ENCODE measurements around the gene TUBA4A. TPM values are rescaled to one million over a fixed set of nuclear protein-coding genes. Genes with fewer than 3 reads are reported as not detected.

TUBA4A gene
- total RNA-seq, 2 experiments from 2014 or later = 221 TPM

DNA sequence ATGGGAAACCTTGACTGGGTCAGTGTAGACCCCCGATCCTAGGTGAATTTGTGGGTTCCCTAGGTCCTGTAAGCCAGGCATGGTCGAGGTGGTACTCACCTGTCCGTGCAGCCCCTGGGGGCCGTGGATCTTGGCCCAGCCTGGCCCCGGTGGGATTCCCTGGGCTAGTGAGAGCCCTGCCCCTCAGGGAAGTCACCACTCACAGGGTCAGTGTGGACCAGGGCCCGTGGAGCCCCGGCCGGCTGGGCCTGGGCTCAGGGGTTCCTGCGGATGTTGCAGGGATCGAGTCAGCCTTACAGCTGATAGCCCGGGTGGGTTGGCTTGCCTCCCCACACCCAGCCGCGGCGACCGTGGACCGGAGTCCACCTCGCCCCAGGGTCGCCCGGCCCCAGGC lies 24.8 kb downstream of the TUBA4A start:
- ChIA-PET CTCF (interaction anchor here (1.0 to 1.4 kb wide), 5 partner anchors 9 to 59 kb away, joined by 3 to 6 read pairs (median 5); partner anchors contain the start of genes ABCB6, GLB1L, SLC23A3 and STK16), POLR2A (interaction anchor here (0.7 to 2.7 kb wide), 12 partner anchors 10 to 69 kb away, joined by 3 to 38 read pairs (median 8); partner anchors contain the start of genes ABCB6, DNAJB2, GLB1L and NHEJ1)

DNA sequence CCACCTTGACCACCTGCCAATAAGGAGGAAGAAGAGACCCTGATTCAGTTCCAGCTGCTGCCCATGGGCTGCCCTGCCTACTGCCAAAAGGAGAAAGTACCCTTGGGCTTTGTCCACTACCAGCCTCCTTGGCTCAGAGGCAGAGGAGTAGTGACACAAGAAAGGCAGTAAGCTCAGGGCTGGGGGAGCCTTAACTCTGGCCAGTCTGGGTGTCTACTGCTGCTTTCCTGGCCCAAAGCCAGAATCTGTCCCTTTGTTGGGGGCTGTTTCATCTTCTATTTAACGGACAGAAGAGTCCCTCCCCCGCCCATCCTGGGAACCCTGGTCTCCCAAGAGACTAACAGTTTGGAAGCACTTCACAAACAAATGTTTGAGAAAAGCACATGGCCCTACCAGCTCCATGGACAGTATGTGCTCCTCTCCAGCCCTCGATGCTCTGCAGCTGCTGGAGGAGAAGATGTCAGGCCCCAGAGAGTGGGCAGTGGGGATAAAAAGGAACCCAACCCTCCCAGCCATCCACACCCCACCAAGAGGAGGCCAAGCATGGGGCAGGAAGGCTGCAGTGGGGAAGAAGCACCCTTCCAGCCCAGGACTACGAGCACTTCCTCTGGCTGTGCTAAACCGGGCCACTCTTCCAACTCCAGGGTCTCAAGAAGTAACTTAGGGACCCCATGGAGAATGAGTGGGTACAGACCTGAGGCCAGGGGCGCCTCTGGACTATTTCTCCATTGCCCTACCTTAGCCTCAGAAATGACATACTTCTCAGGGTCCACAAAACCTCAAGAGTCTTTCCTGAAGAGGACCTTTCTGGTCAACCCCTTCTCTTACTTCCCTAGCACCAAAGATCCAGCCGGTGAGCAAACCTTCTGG lies 25.4 kb downstream of the TUBA4A start:
- CTCF ChIA-PET = interaction anchor here (0.9 to 2.5 kb wide), 8 partner anchors 9 to 69 kb away, joined by 3 to 9 read pairs (median 5); partner anchors contain the start of genes ABCB6, GLB1L and STK16
- POLR2A ChIA-PET = interaction anchor here (0.7 to 2.7 kb wide), 14 partner anchors 10 to 68 kb away, joined by 3 to 38 read pairs (median 6); partner anchors contain the start of genes ABCB6, DNAJB2, GLB1L and NHEJ1

DNA sequence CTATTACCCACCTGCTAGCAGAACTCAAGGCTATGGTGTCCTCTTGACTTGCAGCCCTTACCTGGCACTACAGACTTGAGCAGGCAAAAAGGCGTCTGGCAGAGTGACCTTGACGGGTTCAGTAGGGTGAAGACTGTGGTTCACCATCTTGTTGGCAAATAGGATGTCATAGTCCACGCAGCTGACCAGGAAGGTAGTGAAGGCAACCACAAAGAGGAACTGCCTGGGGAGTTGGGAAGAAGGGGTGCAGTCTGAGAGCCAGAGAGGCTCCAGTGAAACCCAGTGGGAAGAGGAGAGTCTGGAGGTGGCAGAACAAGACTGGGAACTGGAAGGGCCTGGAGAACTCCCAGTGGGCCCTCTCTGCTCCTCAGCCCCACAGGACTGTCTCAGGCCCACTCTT lies 28.4 kb downstream of the TUBA4A start:
- ChIA-PET CTCF (no interaction called here), POLR2A (no interaction called here)

DNA sequence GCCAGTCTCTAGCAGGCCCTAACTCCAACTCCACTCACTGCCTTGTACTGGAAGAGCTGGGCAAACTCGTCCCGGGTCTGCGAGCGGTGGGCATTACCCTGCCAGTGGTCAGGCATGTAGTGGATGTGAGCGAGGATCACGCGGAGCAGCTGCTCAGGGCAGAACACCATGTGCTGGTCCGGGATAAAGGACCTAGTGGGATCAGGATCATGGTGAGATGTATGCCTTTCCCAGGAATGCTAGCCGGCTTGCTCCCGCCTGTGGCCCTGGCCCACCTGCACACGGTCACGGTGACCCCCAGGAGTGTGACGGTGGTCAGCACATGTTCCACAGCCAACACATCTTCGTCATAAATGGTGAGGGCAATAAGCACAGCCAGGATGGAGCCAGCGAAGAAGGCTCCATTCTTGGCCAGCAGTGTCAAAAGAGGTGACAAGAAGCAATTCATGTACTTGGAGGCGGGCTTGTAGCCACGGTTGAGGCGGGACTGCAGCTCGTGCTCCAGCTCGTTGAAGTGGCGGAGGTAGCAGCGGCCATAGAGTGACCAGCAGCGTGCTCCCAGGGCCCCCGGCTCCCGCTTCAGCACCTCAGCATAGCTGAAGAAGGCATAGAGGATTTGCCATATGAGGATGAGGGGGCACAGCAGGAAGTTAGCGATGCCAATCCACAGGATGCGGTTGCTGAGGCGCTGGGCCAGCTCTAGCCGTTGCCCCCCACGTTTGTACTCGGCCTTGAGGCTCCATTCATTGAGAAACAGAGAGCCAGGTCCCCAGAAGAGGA lies 29.7 kb downstream of the TUBA4A start:
- CTCF ChIA-PET = interaction anchor here (0.6 kb wide), 1 partner anchor 47 kb away, joined by 3 read pairs; the partner anchor contains the start of gene CNPPD1
- POLR2A ChIA-PET = no interaction called here

DNA sequence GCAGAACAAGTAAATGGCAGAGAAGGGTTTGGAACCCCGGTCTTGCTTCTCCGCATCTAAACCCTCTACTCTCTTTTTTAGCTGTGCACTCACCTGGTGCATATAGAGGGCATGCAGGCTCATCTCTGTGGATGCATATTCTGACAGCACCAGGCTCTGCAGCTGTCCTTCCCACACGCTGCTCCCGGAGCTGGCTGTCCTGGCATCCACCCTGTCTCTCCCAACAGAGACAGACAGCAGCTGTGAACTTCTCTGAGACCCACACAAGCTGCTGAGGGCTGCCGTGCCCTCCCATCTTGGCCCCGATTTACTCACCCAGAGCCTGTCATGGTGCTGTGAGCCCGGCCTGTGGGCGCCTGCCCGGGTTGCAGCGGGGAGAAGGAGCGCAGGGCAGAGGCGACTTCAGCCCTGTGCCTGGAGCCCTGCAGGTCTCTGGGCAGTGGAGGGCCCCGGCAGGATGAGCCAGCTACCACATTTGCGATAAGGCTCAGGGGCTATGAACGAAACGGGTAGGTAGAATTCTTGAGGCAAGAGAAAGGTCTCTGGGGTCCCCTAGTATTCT lies 31.7 kb downstream of the TUBA4A start:
- POLR2A ChIA-PET = interaction anchor here (1.1 to 1.4 kb wide), 2 partner anchors 16 to 27 kb away, joined by 4 to 5 read pairs; partner anchors contain the start of gene ZFAND2B
- CTCF ChIA-PET = interaction anchor here (0.7 kb wide), 1 partner anchor 10 kb away, joined by 3 read pairs; no protein-coding TSS in a partner anchor

DNA sequence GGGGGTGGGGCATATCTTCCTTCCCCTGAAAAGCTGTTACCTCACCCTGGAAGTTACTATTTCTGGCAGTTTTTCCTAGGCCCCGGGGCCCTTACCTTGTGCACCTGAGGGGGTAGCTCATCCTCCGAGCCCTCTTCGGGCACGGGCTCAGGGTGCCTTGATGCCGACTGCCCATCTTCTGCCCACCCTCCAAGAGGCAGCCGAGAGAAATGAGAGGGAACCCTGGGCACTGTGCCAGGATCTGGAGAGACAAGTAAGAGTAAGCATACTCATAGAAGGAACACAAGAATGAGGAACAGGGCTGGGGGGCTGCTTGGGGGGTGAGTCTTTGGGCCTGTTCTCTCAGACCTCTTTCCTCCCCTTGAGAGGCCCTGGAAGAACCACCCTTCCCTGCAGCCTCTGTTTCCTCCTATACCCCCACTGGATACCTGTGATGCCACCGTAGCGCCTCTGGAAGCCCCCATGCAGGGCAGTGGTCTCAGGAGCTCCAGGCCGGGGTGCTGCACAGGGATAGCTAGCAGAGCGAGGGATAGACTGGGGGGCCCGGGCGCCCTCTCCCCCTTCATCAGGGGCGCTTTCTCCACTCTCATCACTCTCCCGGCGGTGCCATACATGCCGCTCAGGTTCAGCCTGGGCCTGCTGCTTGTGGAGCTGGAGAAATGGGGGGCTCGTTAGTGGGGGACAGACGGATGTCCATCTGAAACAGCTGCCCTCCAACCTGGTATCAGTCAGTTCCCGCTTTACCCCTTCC lies 32.9 kb downstream of the TUBA4A start:
- POLR2A ChIA-PET = interaction anchor here (0.5 to 1.4 kb wide), 2 partner anchors 14 to 44 kb away, joined by 3 to 5 read pairs; partner anchors contain the start of genes CNPPD1 and ZFAND2B
- CTCF ChIA-PET = interaction anchor here (0.7 to 3.7 kb wide), 3 partner anchors 8 to 57 kb away, joined by 3 to 14 read pairs (median 5); partner anchors contain the start of genes ANKZF1, ATG9A and DNAJB2

DNA sequence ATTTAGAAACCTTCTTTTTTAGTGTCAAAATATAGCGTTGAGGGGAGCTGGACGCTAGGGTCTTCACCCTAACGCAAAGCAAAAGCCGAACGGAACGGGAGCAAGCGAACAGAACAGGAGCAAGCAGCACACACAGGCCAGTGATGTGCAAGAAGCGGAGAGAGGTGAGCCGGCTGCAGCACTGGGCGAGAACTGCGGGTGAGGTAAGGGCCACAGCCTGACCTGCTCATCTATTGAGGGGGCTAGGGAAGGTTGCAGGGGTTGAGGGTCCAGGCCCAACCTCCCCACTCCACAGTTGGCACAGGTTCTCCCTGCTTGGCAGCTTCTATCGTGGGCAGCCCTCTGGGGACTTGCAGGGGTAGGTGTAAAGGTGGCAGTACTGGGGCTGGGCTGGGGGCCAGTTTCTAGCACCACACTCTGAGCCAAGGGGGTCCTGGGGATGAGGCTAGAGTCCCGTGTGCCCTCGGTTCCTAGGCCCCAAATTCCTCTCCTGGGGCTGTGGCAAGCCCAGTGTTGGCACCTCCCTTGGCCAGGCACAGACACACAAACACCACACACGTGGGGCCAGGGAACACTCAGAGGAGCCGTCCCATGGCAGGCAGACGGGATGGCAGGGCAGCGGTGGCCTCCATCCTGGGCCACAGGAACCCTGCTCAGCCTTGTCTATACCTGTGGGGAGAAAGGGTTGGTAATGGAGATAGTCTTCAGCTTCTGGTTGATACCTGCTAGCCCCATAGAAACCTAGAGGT lies 33.8 kb downstream of the TUBA4A start:
- CTCF ChIA-PET = interaction anchor here (1.8 to 3.7 kb wide), 4 partner anchors 7 to 58 kb away, joined by 4 to 14 read pairs (median 6); partner anchors contain the start of genes ANKZF1, ATG9A and DNAJB2
- POLR2A ChIA-PET = interaction anchor here (0.9 to 3.1 kb wide), 10 partner anchors 10 to 65 kb away, joined by 3 to 23 read pairs (median 5); partner anchors contain the start of genes ANKZF1, ATG9A, CNPPD1 and GLB1L

DNA sequence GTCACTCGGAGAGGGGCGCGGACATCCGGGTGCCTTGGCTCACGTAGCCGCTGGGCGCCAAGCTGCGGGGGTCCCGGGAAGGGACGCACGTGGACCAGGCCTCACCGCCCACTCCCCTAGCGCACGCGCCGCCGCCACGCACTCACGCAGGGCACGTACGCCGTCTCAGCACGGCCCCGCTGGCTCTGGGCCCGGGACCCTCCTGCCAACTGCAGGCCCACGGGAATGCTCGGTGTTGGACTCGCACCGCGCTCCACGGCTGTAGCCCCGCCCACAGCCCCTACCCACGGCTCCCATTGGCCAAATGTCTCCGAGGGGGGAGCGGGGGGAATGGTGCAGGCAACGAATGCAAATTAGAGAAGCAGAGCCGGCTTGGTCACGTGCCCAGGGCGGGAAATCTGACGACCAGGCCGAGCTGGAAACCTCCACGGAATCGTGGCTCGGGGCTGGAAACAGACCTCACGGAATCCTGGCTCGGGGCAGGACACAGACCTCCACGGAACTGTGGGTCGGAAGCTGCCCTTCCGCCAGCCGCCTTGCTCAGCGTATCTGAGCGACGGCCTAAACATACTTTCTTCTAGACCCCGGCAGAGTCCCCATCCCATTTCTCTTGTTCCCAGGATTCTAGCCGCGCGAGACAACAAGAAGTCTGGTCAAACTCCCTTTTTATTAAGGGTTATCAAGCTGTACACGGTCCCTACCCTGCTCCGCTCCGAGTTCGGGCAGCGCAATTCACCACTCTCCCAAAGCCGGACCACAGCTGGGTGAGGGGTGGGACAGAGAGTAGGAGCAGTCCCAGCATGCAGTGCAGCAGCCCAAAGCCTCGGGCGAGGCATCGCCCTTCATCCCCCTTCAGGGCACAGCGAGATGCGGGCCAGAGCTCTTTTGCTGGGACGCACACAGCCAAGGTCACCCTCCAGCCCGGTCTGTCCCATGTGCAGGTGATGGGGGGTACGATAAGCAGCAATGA lies 34.7 kb downstream of the TUBA4A start, which contains the start of gene ABCB6:
Gene ABCB6, minus strand, starts transcription at position 227 of the 970 bp plus-strand sequence. CDS start 285 bp downstream, outside the sequence.
- ChIA-PET POLR2A (interaction anchor here (0.5 to 3.1 kb wide), 17 partner anchors 10 to 76 kb away, joined by 3 to 23 read pairs (median 6); partner anchors contain the start of genes ANKZF1, ATG9A, CNPPD1 and DNAJB2), CTCF (interaction anchor here (1.2 to 3.7 kb wide), 8 partner anchors 8 to 160 kb away, joined by 4 to 14 read pairs (median 6); partner anchors contain the start of genes ANKZF1, ATG9A and DNAJB2)

DNA sequence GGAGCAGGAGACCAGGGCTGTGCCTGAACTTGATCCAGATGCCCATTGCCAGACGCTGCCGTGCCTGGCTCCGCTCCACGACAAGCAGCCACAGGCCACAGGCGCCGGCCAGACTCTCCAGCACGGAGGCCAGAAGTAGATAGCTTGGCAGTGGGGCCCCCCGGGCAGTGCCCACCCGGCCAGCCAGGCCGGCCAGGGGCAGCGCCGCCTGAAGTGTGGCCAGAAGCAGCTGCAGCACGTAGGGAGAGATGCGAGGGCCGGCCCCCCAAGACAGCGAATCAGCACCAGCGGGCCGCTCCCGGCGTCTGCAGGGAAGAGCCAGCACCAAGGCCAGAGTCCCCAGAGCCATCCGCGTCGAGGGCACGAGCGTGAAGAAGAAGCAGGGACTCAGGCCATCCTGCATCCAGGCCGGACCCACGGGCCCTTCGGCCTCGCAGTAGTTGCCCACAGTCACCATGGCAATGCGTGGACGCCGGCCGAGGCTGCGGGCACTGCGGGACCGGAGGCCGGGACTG lies 35.4 kb downstream of the TUBA4A start:
- CTCF ChIA-PET = interaction anchor here (1.1 to 3.7 kb wide), 10 partner anchors 9 to 159 kb away, joined by 3 to 14 read pairs (median 6); partner anchors contain the start of genes DNAJB2 and ZFAND2B
- POLR2A ChIA-PET = interaction anchor here (0.6 to 3.1 kb wide), 10 partner anchors 10 to 77 kb away, joined by 3 to 23 read pairs (median 6); partner anchors contain the start of genes ANKZF1, ATG9A, GLB1L and STK16

DNA sequence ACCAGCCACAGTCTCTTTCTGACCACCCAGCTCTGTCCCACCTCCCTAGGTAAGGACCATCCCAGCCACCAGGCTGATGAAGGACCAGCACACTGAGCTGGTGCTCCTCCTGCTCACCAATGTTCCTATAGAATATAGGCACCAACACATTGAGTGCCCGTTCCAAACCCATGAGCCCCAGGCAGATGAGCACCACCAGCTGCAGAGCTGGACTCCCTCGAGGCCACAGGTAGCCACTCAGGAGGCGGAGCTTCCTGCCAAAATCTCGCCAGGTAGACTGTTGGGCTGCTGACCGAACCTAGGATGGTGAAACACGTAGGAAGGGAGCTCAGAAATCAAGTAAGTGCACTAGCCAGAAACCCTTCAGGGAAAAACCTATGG lies 37.2 kb downstream of the TUBA4A start:
- ChIA-PET POLR2A (no interaction called here), CTCF (interaction anchor here (1.3 to 2.5 kb wide), 3 partner anchors 8 to 57 kb away, joined by 3 to 12 read pairs (median 7); no protein-coding TSS in a partner anchor)

DNA sequence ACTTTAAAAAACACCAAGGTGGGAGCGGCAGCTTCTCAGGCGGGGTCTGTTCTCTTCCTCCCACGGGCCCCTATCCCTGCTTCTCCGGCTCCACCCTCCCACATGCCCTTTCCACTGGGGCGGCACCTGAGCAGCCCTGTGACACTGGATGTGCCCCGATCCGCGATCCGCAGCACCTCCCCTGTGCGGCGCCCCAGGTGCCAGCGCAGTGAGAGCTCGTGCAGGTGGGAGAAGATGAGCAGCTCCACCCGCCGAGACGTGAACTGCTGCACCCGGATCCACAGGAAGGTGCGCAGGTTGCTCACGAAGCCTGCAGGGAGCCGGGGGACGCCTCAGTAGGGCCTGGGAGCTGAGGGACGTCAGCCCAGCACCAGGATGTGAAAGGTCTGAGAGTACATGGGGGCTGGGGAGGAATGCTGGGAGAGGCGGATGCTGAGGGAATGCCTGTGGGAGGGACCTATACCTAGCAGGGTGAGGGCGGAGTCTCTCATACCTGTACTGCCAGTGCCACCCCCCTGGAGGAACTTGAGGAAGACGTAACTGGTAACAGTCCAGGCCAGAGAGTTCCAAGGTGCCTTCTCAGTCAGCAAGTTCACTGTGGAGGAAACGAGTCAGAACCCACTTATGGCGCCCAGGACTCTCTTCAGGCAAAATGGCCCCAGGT lies 37.7 kb downstream of the TUBA4A start:
- POLR2A ChIA-PET = no interaction called here
- CTCF ChIA-PET = interaction anchor here (1.3 to 2.5 kb wide), 2 partner anchors 44 to 57 kb away, joined by 3 to 12 read pairs; no protein-coding TSS in a partner anchor

DNA sequence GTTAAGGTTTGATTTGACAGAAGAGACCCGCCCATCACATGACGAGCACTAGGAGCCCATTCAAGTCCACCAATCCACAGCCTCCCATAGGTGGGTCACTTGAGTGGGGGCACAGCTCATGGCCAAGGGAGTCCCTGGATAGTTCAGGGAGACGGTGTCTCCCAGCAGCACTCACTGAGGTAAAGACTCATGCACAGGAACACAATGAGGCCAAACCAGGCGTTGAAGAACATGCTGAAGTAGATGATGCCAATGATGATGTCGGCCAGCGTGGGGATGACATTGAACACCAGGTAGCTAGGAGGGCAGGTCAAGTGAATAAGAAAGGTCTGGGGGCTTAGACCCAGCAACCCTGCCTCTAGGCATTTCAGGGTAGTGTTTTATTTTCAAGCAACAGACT lies 38.9 kb downstream of the TUBA4A start:
- ChIA-PET CTCF (interaction anchor here (0.7 kb wide), 1 partner anchor 39 kb away, joined by 3 read pairs; no protein-coding TSS in a partner anchor), POLR2A (interaction anchor here (0.6 to 0.8 kb wide), 2 partner anchors 14 to 38 kb away, joined by 3 to 10 read pairs; partner anchors contain the start of gene TUBA4B)

DNA sequence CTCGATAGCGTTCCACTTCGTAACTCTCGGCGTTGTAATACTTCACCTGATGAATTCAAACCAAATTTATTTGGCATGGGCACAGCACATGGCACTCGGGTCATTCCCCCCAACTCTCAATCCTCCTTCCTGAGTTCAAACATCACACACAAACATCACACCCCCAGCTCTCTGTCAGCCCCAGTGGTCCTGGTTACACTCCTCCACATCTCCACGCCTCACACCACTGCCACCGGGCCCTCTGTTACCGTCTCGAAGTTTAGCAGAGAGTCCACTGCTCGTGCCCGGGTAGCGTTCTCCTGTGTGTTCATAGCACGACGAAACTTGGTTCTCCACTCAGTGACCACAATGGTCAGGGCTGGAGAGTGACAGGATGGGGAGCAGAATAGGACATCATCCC lies 39.6 kb downstream of the TUBA4A start:
- POLR2A ChIA-PET = interaction anchor here (0.8 kb wide), 1 partner anchor 15 kb away, joined by 3 read pairs; no protein-coding TSS in a partner anchor
- CTCF ChIA-PET = interaction anchor here (0.7 kb wide), 1 partner anchor 38 kb away, joined by 3 read pairs; no protein-coding TSS in a partner anchor

DNA sequence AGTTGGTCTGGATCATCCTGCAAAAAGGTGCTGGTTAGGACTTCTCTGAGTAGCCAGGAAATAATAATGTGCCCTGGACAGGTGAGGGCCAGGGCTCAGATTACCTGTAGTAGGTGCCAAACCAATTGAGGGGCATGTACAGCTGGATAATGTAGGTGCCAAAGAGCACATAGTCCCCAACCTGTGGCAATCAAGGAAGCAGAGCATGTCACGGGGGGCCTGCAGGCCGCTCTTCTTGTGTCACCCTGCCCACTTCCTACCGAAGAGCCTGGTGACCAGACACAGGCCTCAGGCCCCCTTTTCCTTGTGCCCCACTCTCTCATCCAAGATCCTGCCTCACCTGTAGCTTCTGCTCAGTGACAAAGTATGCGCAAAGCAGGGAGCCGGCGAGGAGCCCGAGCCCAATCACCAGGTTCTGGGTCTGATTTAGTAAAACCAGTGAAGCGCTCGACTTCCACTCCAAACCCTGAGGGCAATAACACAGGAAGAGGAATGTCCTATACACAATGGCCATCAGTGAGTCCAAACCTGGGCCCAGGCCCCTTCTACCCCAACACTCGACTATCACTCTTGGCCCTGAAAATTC lies 40.1 kb downstream of the TUBA4A start:
- ChIA-PET CTCF (interaction anchor here (0.6 to 2.5 kb wide), 5 partner anchors 15 to 81 kb away, joined by 3 to 9 read pairs (median 5); no protein-coding TSS in a partner anchor), POLR2A (no interaction called here)

Data from activated CD8-positive, alpha-beta memory T cell treated with anti-CD3 and anti-CD28 coated beads for 36 hours (primary cell).